ENCODE data around the gene C1orf115.
"Not testable (repeated sequence)": the region's sequence is repeated elsewhere in the genome, so short reads cannot be mapped to it uniquely, and the experiment has no call there.

Gene C1orf115

DNA sequence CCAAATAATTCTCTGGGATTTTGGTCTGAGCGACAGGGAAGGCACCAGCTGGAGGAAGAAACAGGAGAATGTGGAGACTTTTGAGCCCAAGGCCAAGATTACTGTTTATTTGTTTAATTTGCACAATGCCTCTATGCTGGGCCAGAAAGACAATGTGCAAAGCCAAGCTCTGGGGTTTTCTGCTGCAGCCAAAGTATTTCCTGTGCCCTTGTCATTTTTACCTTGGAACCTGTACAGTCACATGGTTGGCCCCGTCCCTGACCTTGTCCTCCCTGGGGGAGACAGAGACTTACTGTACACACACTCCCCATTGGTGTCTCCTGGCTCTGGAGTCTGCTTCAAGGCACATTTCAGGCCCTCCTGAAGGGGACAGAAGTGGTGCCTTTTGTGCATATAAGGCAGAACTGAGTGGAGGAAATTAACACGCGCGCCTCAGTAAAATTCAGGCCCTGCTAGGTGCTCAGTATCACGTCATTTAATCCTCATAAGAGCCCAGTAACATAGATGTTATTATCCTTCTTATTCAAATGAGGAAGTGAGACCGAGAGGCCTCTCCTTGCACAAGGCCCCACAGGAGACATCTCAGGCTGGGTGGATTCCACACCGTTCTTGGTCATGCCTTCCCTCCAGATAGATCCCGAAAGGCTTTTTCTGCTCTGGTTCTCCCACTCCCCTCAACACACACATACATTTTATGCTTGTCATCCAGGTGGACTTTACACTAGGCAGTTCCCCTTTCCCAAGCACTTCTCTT, 21.1 kb downstream of the C1orf115 start:
- no peak for DNase-seq (ENCODE audit: low read depth)

DNA sequence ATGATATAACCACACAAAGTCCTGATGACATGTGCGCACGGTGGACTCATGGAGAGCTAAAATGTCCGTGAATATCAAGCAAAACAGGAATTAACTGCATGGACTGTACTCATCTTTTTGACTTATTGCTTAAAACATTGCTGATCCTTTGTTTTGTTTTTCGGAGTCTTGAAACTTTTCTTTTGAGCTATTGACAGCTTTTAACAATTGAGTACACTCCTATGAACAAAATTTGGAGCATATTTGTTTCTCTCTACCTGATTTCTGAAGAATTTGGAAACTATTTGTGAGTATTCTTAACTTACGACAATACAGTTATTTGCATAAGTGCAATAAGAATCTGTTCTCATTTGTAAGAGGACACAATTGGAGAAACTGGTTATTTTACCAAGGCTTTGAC, 25.8 kb downstream of the C1orf115 start:
- not testable (repeated sequence) for DNase-seq (ENCODE audit: low read depth); H3K4me3 ChIP-seq (ENCODE audit: low read depth, low read length)

More for the DNA sequence above, 21.1 kb downstream of the C1orf115 start:
- H3K4me3 ChIP-seq (ENCODE audit: low read depth, low read length): no peak overlapping the region

DNA sequence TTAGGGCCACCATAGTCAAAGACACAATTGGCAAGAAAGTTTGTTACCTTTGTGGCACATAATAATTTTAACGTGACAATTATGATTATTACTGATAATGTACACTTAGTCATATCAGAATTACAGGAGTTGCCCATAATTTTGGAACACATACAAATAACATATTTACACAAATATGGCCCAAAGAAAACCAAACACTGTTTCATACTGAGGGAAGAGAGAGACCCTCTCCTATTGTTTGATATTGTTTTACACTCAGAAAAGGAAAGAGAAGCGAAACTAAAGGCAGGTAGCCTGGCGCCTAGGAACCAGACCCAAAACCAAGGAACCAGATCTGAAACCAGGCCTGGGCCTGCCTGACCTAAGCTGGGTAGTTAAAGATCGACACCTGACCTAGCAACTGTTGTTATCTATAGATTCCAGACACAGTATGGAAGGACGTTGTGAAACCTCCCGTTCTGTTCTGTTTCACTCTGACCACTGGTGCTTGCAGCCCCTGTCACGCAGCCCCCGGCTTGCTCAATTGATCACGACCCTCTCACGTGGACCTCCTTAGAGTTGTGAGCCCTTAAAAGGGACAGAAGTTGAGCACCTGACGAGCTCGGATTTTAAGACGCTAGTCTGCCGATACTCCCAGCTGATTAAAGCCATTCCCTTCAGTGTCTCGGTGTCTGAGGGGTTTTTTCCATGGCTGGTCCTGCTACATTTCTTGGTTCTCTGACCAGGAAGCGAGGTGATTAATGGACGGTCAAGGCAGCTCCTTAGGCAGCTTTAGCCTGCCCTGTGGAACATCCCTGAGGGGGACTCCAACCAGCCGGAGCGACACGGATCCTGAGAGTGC, 27.9 kb downstream of the C1orf115 start:
- no peak overlapping the region for H3K4me3 ChIP-seq (ENCODE audit: low read depth, low read length)
- no peak for DNase-seq (ENCODE audit: low read depth)

DNA sequence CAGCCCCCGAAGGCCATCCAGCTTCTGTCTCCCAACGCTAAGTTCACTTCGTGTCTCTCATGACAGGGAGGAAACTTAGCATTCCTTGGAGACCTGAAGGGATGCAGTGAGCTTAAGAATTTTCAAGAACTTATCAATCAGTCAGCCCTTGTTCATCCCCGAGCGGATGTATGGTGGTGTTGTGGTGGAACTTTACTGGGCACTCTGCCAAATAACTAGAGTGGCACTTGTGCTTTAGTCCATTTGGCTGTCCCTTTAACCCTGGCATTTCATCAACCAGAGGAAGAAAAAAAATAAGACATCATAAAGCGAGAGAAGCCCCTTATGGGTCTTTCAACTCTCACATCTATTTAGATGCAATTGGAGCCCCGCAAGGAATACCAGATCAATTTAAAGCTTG, 31.1 kb downstream of the C1orf115 start:
- DNase-seq (ENCODE audit: low read depth); H3K4me3 ChIP-seq (ENCODE audit: low read depth, low read length): not testable (repeated sequence)

DNA sequence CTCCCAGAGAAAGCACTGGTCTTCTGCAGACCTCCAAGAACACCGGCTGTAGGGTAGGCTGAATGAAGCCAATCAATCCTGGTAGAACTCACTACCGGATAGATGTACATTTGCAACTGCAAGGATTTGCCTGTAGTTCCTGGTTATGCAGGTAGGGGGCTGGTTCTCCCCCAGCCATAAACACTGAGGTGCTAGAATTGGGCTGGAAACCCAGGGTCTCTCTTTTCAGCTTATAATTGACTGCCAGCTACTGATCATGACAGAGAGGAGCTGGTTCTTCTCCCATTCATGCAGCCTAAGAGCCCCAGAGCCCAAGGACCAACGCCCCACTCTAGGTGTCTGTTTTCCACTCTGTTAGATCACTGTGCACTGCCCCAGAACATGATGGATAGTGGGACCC, 36.5 kb downstream of the C1orf115 start:
- no peak overlapping the region for H3K4me3 ChIP-seq (ENCODE audit: low read depth, low read length)
- DNase-seq (ENCODE audit: low read depth): no peak

DNA sequence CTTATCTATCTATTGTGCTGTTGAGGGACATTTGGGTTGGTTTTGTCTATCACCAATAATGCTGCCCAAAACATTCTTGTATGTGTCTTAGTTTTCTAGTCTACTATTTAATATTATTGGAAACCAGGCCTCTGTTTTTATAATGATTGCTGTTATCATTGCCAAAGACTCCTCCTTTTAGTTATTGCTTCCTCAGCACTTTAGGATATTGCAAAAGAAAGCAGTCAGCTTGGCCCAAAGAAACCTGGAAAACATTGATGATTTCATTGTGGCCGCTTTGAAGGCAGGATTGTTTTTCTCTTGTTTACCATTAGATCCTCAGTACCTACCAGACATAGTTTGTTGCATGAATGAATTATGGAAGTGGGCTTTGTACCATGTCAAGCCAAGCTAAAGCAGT, 37.4 kb downstream of the C1orf115 start:
- H3K4me3 ChIP-seq (ENCODE audit: low read depth, low read length): no peak overlapping the region
- no peak for DNase-seq (ENCODE audit: low read depth)

DNA sequence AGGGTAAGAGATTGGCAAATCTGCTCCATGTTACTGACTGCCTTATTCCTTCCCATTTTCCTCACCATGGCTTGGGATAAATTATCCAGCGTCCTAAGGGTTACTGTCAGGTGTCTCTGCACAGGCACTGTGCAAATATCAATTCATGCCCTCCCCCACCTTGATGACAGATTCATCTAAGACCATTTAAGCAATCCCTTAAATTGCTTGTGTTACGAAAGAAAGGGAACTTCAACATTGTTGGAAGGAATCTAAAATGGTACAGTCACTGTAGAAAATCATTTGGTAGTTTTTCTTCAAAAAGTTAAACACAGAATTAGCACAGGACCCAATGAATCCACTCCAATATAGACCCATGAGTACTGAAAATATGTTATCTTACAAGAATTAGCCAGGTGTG, 40.3 kb downstream of the C1orf115 start:
- no peak for DNase-seq (ENCODE audit: low read depth)

DNA sequence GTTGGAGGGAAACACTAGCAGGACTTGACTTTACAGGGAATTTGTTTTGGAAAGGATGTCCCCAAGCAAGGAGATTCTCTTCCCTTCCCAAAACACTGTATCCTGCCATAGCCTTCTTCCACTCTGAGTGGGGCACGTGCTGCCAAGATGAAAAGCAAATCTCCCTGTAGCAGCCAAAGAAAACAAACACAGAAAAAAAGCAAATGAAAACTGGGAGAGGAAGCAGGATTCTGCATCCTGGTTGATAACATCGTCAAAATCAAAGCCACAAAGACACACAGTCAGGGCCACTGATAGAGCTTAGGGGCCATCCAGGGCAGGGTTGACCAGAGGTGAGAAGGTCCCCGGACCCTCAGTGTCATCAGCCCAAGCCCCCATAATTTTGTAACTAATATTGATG, 42.0 kb downstream of the C1orf115 start:
- DNase-seq (ENCODE audit: low read depth): no peak
- no peak overlapping the region for H3K4me3 ChIP-seq (ENCODE audit: low read depth, low read length)

More for the DNA sequence above, 40.3 kb downstream of the C1orf115 start:
- H3K4me3 ChIP-seq (ENCODE audit: low read depth, low read length): no peak overlapping the region

DNA sequence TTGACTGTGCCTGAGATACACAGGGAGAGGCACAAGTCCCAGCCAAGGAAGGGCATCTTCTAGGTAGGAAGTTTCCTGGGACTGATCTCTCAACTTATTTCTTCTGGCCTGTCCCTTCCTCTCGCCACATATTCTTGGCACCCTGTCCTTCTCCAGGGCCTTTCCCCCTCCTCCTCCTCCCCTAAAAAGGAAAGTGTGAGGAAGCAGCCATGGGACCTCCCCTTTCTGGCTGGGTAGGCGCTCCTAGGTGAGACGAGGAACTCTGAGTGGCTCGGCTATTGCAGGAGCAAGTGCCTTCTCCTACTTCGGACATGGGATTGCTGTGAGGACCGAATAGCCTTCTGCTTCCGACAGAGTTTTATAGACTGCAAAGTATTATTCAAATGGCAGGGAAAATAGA, 42.5 kb downstream of the C1orf115 start:
- no peak overlapping the region for H3K4me3 ChIP-seq (ENCODE audit: low read depth, low read length)
- no peak for DNase-seq (ENCODE audit: low read depth)

DNA sequence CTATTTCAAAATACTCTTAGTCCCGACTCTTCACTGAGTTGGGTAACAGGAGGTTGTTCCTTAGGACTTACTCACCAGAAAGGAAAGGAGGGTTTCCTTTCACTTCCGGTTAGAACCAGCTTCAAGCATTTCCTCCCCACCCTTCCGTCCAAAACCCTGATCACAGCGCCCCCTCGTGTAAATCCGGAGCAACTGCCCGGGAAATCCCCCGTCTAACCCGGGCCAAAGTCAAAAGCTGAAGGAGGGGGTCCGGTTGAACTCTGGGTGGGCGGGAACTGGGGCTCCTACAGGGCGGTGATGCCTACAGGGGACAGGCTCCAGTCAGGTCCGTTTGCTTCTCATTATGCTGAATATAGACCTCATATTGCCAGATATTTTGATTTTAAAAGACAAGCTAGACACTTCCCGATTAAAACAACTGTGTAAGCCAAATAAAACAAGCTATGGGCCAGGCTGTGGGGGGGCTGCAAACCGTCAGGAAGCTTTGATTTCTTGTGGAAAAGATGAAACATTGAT, 43.0 kb downstream of the C1orf115 start:
- no peak overlapping the region for H3K4me3 ChIP-seq (ENCODE audit: low read depth, low read length)
- peak; percentile 78 for DNase-seq (ENCODE audit: low read depth)

DNA sequence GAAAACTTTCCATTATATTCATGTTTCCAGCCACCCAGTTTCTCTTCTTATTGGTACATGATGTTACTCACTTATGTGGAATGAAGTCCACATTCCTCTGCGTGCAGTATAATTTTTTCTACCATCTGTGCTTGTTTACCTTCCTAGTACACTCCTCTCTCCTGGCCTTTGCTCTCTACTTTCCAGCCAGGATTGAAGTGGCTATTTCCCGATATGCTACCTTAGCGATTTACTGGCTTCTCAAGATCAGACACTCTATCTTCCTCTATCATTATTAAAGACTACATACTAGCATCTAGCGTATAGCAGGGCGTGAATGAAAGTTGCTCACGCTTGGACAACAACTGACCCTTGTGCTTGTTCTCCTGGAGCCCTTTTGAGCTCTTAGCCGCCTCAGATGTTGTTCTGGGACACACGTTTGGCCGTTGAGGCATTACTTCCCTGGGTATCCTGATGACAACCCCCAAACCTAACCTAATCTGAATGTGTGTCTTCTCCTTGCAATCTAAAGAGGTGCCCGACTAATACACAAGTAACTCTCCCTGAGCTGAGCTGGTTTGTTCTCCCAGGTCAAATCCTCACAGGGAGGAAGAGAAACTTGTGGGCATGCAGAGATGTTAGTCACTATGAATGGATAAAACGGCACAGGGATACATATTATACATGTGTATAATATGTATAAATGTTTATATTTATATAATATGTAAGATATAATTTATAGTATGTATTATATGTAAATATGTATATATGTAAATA, 44.6 kb downstream of the C1orf115 start:
- DNase-seq (ENCODE audit: low read depth): peak; percentile 25

DNA sequence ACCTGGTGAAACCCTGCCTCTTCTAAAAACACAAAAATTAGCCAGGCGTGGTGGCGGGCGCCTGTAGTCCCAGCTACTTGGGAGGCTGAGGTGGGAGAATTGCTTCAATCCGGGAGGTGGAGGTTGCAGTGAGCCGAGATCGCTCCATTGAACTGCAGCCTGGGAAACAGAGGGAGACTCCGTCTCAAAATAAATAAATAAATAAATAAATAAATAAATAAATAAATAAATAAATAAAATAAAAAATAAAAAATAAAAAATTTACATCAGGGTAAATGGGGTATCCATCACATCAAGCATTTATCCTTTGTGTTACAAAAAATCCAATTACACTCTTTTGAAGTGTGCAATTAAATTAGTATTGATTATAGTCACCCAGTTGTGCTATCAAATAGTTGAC, 46.1 kb downstream of the C1orf115 start:
- not testable (repeated sequence) for H3K4me3 ChIP-seq (ENCODE audit: low read depth, low read length); DNase-seq (ENCODE audit: low read depth)

More for the DNA sequence above, 44.6 kb downstream of the C1orf115 start:
- H3K4me3 ChIP-seq (ENCODE audit: low read depth, low read length): no peak overlapping the region

DNA sequence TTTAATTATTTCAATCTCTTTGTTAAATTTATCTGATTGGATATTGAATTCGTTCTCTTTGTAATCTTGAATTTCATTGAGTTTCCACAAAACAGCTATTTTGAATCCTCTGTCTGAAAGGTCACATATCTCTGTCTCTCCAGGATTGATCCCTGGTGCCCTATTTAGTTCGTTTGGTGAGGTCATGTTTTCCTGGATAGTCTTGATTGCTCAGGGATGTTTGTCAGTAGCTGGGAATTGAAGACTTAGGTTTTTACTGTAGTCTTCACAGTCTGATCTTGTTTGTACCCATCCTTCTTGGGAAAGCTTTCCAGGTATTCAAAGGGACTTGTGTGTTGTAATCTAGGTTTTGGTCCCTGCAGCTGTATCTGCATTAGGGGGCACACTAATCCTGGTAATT, 51.2 kb downstream of the C1orf115 start:
- DNase-seq (ENCODE audit: low read depth): no peak
- no peak overlapping the region for H3K4me3 ChIP-seq (ENCODE audit: low read depth, low read length)

DNA sequence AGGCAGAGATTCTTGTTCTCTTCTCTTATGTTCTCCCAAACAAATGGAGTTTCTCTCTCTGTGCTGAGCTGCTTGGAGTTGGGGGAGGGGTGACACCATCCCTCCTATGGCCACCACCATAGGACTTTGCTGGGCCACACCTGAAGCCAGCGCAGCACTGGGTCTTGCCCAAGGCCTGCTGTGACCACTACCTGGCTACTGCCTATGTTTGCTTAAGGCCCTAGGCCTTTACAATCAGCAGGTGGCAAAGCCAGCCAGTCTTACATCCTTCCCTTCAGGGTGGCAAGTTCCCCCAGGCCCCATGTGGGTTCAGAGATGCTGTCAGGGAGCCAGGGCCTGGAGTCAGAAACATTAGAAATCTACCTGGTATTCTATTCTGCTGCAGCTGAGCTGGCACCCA, 51.7 kb downstream of the C1orf115 start:
- H3K4me3 ChIP-seq (ENCODE audit: low read depth, low read length): no peak overlapping the region
- DNase-seq (ENCODE audit: low read depth): no peak

DNA sequence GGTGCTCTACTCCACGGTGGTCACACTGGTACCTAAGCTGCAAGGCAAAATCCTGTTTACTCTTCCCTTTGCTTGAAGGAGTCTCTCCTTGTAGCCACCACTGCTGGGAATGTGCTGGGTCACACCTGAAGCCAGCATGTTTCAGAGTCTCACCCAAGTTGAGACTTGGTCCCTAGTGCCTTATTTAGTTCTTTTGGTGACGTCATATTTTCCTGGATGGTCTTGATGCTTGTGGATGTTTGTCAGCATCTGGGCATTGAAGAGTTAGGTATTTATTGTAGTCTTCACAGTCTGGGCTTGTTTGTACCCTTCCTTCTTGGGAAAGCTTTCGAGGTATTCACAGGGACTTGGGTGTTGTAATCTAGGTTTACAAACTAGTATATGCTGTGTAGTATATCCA, 52.4 kb downstream of the C1orf115 start:
- H3K4me3 ChIP-seq (ENCODE audit: low read depth, low read length): no peak overlapping the region
- DNase-seq (ENCODE audit: low read depth): no peak

DNA sequence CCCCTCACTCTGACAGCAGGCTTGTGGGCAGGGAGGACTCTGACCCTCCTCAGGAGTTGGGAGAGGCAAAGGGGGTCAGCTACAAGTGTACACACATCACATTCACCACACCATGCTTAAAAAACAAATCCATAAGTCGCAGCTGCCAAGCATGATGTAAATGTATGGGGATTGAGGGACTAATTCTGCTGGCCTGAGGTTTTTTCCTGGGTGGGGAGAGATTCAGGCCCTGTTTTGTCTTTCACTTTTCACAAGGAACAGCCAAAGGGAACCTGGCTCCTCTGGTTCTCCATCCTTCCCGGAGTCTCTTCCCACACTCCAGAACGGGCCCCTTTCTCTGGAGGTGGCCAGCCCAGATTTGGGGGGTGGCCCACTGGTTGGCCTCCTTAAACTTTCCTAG, 56.7 kb downstream of the C1orf115 start:
- DNase-seq (ENCODE audit: low read depth): no peak
- H3K4me3 ChIP-seq (ENCODE audit: low read depth, low read length): no peak overlapping the region

DNA sequence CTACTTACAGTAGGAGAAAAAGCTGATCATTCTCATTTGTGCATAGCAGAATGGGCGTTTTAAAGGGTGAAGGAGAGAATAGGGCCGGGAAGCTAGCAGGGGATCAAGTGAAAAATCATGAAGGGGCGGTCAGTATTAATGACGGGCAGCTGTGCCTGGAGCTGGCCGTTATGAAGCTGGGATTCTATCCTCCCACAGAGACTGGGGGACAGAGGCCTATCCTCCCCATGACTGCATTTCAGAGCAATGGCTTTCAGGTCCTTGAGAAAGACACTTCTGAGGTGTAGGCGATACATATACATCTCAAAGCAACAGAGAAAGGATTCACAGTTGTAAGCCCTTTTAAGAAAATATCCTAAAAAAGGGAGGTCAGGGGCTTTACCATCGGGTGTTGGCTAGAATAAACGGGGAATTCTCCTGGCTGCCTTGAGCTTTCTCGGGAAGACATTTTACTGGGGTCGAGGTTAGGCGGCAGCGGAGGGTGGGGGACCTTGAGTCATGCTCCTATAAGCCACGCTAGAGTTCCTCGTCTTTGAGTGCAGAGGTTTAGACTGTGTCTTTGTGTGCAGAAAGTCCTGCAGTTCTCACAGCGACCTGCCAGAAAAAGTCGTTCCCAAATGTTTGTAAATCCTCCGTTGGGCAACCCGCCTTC, 57.4 kb downstream of the C1orf115 start:
- H3K4me3 ChIP-seq (ENCODE audit: low read depth, low read length): peak overlapping the region; percentile 66
- no peak for DNase-seq (ENCODE audit: low read depth)

DNA sequence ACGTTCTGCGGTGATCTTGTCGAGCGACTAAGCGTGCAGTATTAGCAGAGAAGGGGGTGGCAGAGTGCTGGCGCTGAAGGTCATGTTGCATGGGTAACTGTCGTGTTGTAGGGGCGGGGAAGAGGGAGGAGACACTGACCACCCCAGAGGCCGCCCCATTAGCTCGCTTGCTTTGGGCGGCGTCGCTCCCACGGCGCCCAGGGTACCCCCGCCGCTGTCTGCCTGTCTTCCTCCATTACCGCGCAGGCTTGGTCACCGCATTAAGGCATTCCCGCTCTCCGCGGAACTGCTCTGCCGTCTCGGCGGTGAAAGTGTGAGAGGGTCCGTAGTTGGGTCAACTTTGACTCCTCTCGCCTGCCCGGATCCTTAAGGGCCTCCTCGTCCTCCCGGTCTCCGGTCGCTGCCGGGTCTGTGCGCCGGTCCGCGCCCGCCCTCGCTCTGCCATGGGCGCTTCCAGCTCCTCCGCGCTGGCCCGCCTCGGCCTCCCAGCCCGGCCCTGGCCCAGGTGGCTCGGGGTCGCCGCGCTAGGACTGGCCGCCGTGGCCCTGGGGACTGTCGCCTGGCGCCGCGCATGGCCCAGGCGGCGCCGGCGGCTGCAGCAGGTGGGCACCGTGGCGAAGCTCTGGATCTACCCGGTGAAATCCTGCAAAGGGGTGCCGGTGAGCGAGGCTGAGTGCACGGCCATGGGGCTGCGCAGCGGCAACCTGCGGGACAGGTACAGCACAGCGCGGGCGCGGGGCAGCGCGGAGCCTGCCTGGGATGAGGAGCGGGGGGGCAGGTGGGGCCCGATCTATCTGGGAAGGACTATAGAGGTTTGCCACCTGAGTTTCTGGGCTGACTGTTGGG, 58.1 kb downstream of the C1orf115 start, which contains the start of gene MTARC2:
Gene MTARC2, plus strand, starts transcription at position 234 of the 846 bp plus-strand sequence. Its CDS starts 210 bp downstream, at position 444.
- peak; percentile 41 for DNase-seq (ENCODE audit: low read depth)
- H3K4me3 ChIP-seq (ENCODE audit: low read depth, low read length): peak within 1 kb of the TSS; percentile 66

All from skeletal muscle cell (primary cell).